CD4-positive, alpha-beta T cell (primary cell): ENCODE measurements around the gene HLCS. TPM values are rescaled to one million over a fixed set of nuclear protein-coding genes. Genes with fewer than 3 reads are reported as not detected.

Experiments
- ATAC-seq: fragments of 200-7000 bp; cut with Tn5 transposase; one replicate; pipeline ENCODE4 v1.10.0; 2022; ENCODE audit warnings: mild to moderate bottlenecking; ENCODE audit not compliant: poor library complexity
- CTCF ChIA-PET: fragments of 350-600 bp; sonication (Branson Sonifier 250); formaldehyde crosslinking; loops from one replicate; lab custom pipeline; 2021; ENCODE audit warnings: antibody characterized with exemption, inconsistent platforms; lab: Charles Lee
- POLR2A ChIA-PET: fragments of 350-600 bp; sonication (Branson Sonifier 250); formaldehyde crosslinking; loops from one replicate; lab custom pipeline; 2021; ENCODE audit warnings: antibody characterized with exemption, inconsistent platforms; lab: Charles Lee
- DNase-seq, 14 experiments: peaks; one replicate each; pipeline ENCODE4 v3.0.0-alpha.2; 2013 to 2020; ENCODE audit warnings: mixed read lengths in 2 of 14
- H3K27ac ChIP-seq, 2 donors: one replicate each; pipeline versions ENCODE4 v1.5.1 to v1.7.0; 2013; ENCODE audit warnings: low read length in 2 of 2, low read depth in 1 of 2, mild to moderate bottlenecking in 1 of 2
- H3K27me3 ChIP-seq, 2 experiments: 1 replicate in 1 of 2; 2 replicates in 1 of 2; pipeline versions ENCODE4 v1.6.1 to v1.7.0; 2013; ENCODE audit warnings: low read length in 2 of 2, control low read depth in 1 of 2, mild to moderate bottlenecking in 1 of 2, moderate library complexity in 1 of 2; ENCODE audit not compliant: insufficient read depth in 2 of 2, control insufficient read depth in 1 of 2
- H3K36me3 ChIP-seq: one replicate; pipeline ENCODE4 v1.6.1; 2013; ENCODE audit warnings: low read length, control low read depth; ENCODE audit not compliant: insufficient read depth
- H3K4me1 ChIP-seq: one replicate; pipeline ENCODE4 v1.6.1; 2013; ENCODE audit warnings: low read length, control low read depth; ENCODE audit not compliant: insufficient read depth
- H3K4me3 ChIP-seq: one replicate; pipeline ENCODE4 v1.5.1; 2013; ENCODE audit warnings: mild to moderate bottlenecking, low read length, moderate library complexity
- H3K9me3 ChIP-seq, 2 experiments: 1 replicate in 1 of 2; 2 replicates in 1 of 2; pipeline versions ENCODE4 v1.6.1 to v1.7.0; 2013; ENCODE audit warnings: low read length in 2 of 2, mild to moderate bottlenecking in 2 of 2, control low read depth in 1 of 2, moderate library complexity in 1 of 2; ENCODE audit not compliant: control insufficient read depth in 1 of 2, insufficient read depth in 1 of 2
- H3K27ac Mint-ChIP-seq: one replicate; pipeline ENCODE4 v1.8.0; 2020; ENCODE audit warnings: mixed read lengths
- H3K27me3 Mint-ChIP-seq: one replicate; pipeline ENCODE4 v1.8.0; 2021; ENCODE audit warnings: mixed read lengths
- H3K36me3 Mint-ChIP-seq: one replicate; pipeline ENCODE4 v1.8.0; 2021; ENCODE audit warnings: low read depth, mixed read lengths
- H3K4me1 Mint-ChIP-seq: one replicate; pipeline ENCODE4 v1.8.0; 2021; ENCODE audit warnings: low read depth, mixed read lengths
- H3K4me3 Mint-ChIP-seq: one replicate; pipeline ENCODE4 v1.8.0; 2020; ENCODE audit warnings: mild to moderate bottlenecking, mixed read lengths
- H3K9me3 Mint-ChIP-seq: one replicate; pipeline ENCODE4 v1.8.0; 2020; ENCODE audit warnings: mixed read lengths
- CTCF ChIP-seq: fragments of 200-600 bp; IDR thresholded peaks from one replicate; pipeline ENCODE4 v1.8.0; 2022; ENCODE audit warnings: antibody characterized with exemption, mild to moderate bottlenecking
- intact Hi-C, 2 experiments: fragments of 100-400 bp; cut with DNase I in 1 of 2; cut with micrococcal nuclease in 1 of 2; formaldehyde crosslinking; loops; one replicate each; pipeline versions ENCODE4 v1.15.1 to v1.9.0; 2023 to 2025; cut with DNase I, micrococcal nuclease
- total RNA-seq, 174 experiments: library from RNA in 2 of 174; stranded (reverse) in 2 of 174; gene quantifications; one replicate each; pipeline ENCODE4 v1.2.3 and lab custom pipeline; 2021 to 2026

Gene HLCS
- total RNA-seq, 2 experiments from 2014 or later, result 8.1 to 10.0 TPM

- H3K4me3 Mint-ChIP-seq, result no peak overlapping the region
- Histone ChIP-seq H3K27ac (no peak overlapping the region), H3K27me3 (no peaks in the 10 kb centered on the region), H3K4me3 (no peak overlapping the region), H3K4me1 (no peaks in the 10 kb centered on the region), H3K36me3 (no peaks in the 10 kb centered on the region), H3K9me3 (no peaks in the 10 kb centered on the region)
- POLR2A ChIA-PET, result no interaction called here
- no peaks in the 10 kb centered on the region for H3K36me3 Mint-ChIP-seq
- ATAC-seq (no peak), DNase-seq (no peak)
- no peaks in the 10 kb centered on the region for H3K9me3 Mint-ChIP-seq
- TF ChIP-seq CTCF, result no peak
- CTCF ChIA-PET, result interaction anchor here (1.0 kb wide), 1 partner anchor 13 kb away, joined by 3 read pairs; no protein-coding TSS in a partner anchor
- intact Hi-C loops, result no loop called here
- no peaks in the 10 kb centered on the region for H3K4me1 Mint-ChIP-seq
- no peak overlapping the region for H3K27ac Mint-ChIP-seq
- no peaks in the 10 kb centered on the region for H3K27me3 Mint-ChIP-seq
Measured at GRCh38 chr21:36773995-36774394, 192.5 kb downstream of the HLCS start.

DNA sequence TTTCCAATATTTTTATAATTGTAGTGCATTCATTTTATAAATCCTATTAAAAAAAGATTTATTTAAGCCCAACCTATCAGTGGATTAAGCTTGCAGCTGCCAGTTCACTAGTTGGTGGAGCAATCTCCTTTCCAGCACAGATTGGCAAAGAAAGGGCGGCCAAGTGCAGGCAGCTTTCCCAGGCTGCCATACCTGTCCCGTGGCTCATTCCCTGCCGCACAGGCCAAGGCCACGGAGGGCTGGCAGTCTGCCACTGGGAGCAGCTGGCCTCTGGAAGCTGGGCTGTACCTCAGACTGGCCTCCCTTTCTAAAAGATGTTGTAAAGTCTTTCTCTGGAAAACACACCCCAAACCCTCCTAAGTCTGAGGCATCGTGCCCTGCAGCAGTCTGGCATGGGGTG, 193.4 kb downstream of the HLCS start:
- Mint-ChIP-seq H3K4me3 (no peak overlapping the region), H3K36me3 (no peaks in the 10 kb centered on the region), H3K4me1 (no peaks in the 10 kb centered on the region), H3K27ac (no peak overlapping the region), H3K9me3 (no peaks in the 10 kb centered on the region), H3K27me3 (no peaks in the 10 kb centered on the region)
- Histone ChIP-seq H3K9me3 (no peaks in the 10 kb centered on the region), H3K27me3 (no peaks in the 10 kb centered on the region), H3K27ac (no peak overlapping the region), H3K36me3 (no peaks in the 10 kb centered on the region), H3K4me3 (no peak overlapping the region), H3K4me1 (no peaks in the 10 kb centered on the region)
- intact Hi-C loops, result no loop called here
- DNase-seq (no peak), ATAC-seq (no peak)
- ChIA-PET CTCF (no interaction called here), POLR2A (no interaction called here)
- TF ChIP-seq CTCF, result no peak

- H3K27me3 Mint-ChIP-seq, result no peaks in the 10 kb centered on the region
- no peaks in the 10 kb centered on the region for H3K4me1 Mint-ChIP-seq
Measured at GRCh38 chr21:36769051-36769839, 197.2 kb downstream of the HLCS start.

More at GRCh38 chr21:36769051-36769839, 197.2 kb downstream of the HLCS start:
- Mint-ChIP-seq H3K4me3 (no peak overlapping the region), H3K9me3 (no peaks in the 10 kb centered on the region), H3K36me3 (no peaks in the 10 kb centered on the region), H3K27ac (no peak overlapping the region)
- Histone ChIP-seq H3K4me3 (no peak overlapping the region), H3K9me3 (no peaks in the 10 kb centered on the region), H3K36me3 (no peaks in the 10 kb centered on the region), H3K27me3 (no peaks in the 10 kb centered on the region), H3K27ac (no peak overlapping the region), H3K4me1 (no peaks in the 10 kb centered on the region)
- intact Hi-C loops, result no loop called here
- TF ChIP-seq CTCF, result no peak
- ChIA-PET CTCF (no interaction called here), POLR2A (no interaction called here)
- ATAC-seq (no peak), DNase-seq (no peak)
